ENCODE measurements around the gene GFOD2. TPM values are rescaled to one million over a fixed set of nuclear protein-coding genes. Genes with fewer than 3 reads are reported as not detected.

The GFOD2 gene
- total and polyA plus RNA-seq, 2 of the 13 experiments (the other 11 are each of a cell fraction or from before 2014, with no cell fraction given) = 11.1 to 17.2 TPM

GRCh38 chr16:67719048-67719777, at the start of gene GFOD2 (continued):
- TF ChIP-seq ZFP91 (CRISPR knock-in tag; IDR thresholded peaks at IDR 0.05; ENCODE audit: borderline replicate concordance) = peak; percentile 91; the same call in 1 of the 2 replicates
- peak; percentile 78; the same call in 1 of the 2 replicates for TF ChIP-seq KLF9 (CRISPR knock-in tag; IDR thresholded peaks at IDR 0.05; ENCODE audit: low read depth)
- peak; percentile 98 for TF ChIP-seq RBM39 (IDR thresholded peaks at IDR 0.05; ENCODE audit: low read depth, low read length, poor library complexity, severe bottlenecking)
- TF ChIP-seq ZNF10 (CRISPR knock-in tag; IDR thresholded peaks at IDR 0.05; ENCODE audit: borderline replicate concordance, low read depth) = no peak
- 0 out of 2 replicates have a peak, but pooled peaks have one; percentile 29 for TF ChIP-seq STAT5B (CRISPR knock-in tag; IDR thresholded peaks at IDR 0.05)
- TF ChIP-seq LBX2 (CRISPR knock-in tag; IDR thresholded peaks at IDR 0.05; ENCODE audit: borderline replicate concordance) = no peak; the same call in 1 of the 2 replicates
- TF ChIP-seq, protein P1, sequence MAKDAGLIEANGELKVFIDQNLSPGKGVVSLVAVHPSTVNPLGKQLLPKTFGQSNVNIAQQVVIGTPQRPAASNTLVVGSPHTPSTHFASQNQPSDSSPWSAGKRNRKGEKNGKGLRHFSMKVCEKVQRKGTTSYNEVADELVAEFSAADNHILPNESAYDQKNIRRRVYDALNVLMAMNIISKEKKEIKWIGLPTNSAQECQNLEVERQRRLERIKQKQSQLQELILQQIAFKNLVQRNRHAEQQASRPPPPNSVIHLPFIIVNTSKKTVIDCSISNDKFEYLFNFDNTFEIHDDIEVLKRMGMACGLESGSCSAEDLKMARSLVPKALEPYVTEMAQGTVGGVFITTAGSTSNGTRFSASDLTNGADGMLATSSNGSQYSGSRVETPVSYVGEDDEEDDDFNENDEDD (CRISPR knock-in tag; IDR thresholded peaks at IDR 0.05; ENCODE audit: borderline replicate concordance) = no peak; the same call in 1 of the 2 replicates
- TF ChIP-seq ZNF207 (IDR thresholded peaks at IDR 0.05; ENCODE audit: borderline replicate concordance) = no peak
- TF ChIP-seq PRMT3 (CRISPR knock-in tag; IDR thresholded peaks at IDR 0.05; ENCODE audit: borderline replicate concordance, low read depth) = peak; percentile 28; the same call in 1 of the 2 replicates
- TF ChIP-seq, protein P2, sequence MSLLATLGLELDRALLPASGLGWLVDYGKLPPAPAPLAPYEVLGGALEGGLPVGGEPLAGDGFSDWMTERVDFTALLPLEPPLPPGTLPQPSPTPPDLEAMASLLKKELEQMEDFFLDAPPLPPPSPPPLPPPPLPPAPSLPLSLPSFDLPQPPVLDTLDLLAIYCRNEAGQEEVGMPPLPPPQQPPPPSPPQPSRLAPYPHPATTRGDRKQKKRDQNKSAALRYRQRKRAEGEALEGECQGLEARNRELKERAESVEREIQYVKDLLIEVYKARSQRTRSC (CRISPR knock-in tag; IDR thresholded peaks at IDR 0.05; ENCODE audit: low read depth) = no peak
- peak; percentile 9; the same call in 1 of the 2 replicates for TF ChIP-seq E2F5 (CRISPR knock-in tag; conservative IDR thresholded peaks at IDR 0.05)
- peak; percentile 95 for TF ChIP-seq ZFY (CRISPR knock-in tag; IDR thresholded peaks at IDR 0.05)
- peak; percentile 65 for TF ChIP-seq HNRNPLL (IDR thresholded peaks at IDR 0.05; ENCODE audit: low read depth, low read length, poor library complexity, severe bottlenecking)
- no peak; the same call in 1 of the 2 replicates for TF ChIP-seq ZMYM3 (CRISPR knock-in tag; IDR thresholded peaks at IDR 0.05)
- TF ChIP-seq CHD4 (IDR thresholded peaks at IDR 0.05; ENCODE audit: borderline replicate concordance, low read length) = no peak
- TF ChIP-seq XBP1 (CRISPR knock-in tag; IDR thresholded peaks at IDR 0.05) = no peak
- TF ChIP-seq, protein P3, sequence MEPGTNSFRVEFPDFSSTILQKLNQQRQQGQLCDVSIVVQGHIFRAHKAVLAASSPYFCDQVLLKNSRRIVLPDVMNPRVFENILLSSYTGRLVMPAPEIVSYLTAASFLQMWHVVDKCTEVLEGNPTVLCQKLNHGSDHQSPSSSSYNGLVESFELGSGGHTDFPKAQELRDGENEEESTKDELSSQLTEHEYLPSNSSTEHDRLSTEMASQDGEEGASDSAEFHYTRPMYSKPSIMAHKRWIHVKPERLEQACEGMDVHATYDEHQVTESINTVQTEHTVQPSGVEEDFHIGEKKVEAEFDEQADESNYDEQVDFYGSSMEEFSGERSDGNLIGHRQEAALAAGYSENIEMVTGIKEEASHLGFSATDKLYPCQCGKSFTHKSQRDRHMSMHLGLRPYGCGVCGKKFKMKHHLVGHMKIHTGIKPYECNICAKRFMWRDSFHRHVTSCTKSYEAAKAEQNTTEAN (CRISPR knock-in tag; conservative IDR thresholded peaks at IDR 0.05) = peak; percentile 71
- peak; percentile 75; the same call in 1 of the 2 replicates for TF ChIP-seq AKAP8 (CRISPR knock-in tag; IDR thresholded peaks at IDR 0.05)
- no peak for TF ChIP-seq SRY (CRISPR knock-in tag; IDR thresholded peaks at IDR 0.05)
- peak; percentile 10; the same call in 1 of the 2 replicates for TF ChIP-seq ZNF792 (CRISPR knock-in tag; IDR thresholded peaks at IDR 0.05)
- TF ChIP-seq ZNF879 (CRISPR knock-in tag; IDR thresholded peaks at IDR 0.05) = no peak
- TF ChIP-seq WIZ (CRISPR knock-in tag; IDR thresholded peaks at IDR 0.05) = peak; percentile 13; the same call in 1 of the 2 replicates
- TF ChIP-seq NR2F1 (CRISPR knock-in tag; IDR thresholded peaks at IDR 0.05) = 0 out of 4 replicates have a peak, but pooled peaks of 1 of the 2 experiments have one; percentile 22
